Caco-2 (cell line): ENCODE data around the gene TMEM9. TPM values are rescaled to one million over a fixed set of nuclear protein-coding genes. Genes with fewer than 3 reads are reported as not detected.

Experiments
- BruUV-seq: library from RNA; stranded (reverse); fragments of 400-500 nt; replicated peaks from 2 replicates; lab custom pipeline; 2021; lab: Mats Ljungman, UMichigan
- CTCF ChIA-PET: fragments of 300-600 bp; sonication (Branson Sonifier 250); formaldehyde crosslinking; loops from one replicate; lab custom pipeline; 2022; ENCODE audit warnings: antibody characterized with exemption; lab: Charles Lee
- POLR2A ChIA-PET: fragments of 300-600 bp; sonication (Branson Sonifier 250); formaldehyde crosslinking; loops from one replicate; lab custom pipeline; 2022; ENCODE audit warnings: antibody characterized with exemption; lab: Charles Lee
- DNase-seq, 2 experiments: peaks; one replicate each; pipeline versions ENCODE4 v3.0.0 to v3.0.0-alpha.2; 2020 to 2022
- H3K27me3 ChIP-seq: replicated peaks from 2 replicates; pipeline ENCODE4 v1.6.0; 2011; ENCODE audit warnings: low read length; ENCODE audit not compliant: control insufficient read depth, insufficient read depth
- H3K36me3 ChIP-seq: 2 replicates; pipeline ENCODE4 v1.5.1; 2011; ENCODE audit warnings: low read length; ENCODE audit not compliant: control insufficient read depth, insufficient read depth
- H3K4me1 ChIP-seq: fragments of 250-450 bp; sonication (Bioruptor Pico); 2 replicates; pipeline ENCODE4 v1.5.1; 2020; ENCODE audit warnings: mild to moderate bottlenecking
- H3K4me3 ChIP-seq: 2 replicates; pipeline ENCODE4 v1.5.1; 2011; ENCODE audit warnings: low read depth, mild to moderate bottlenecking, control low read depth, low read length
- H3K9me3 ChIP-seq: fragments of 250-450 bp; sonication (Bioruptor Pico); 2 replicates; pipeline ENCODE4 v1.5.1; 2020; ENCODE audit warnings: mild to moderate bottlenecking, moderate library complexity
- H3K27ac Mint-ChIP-seq: one replicate; pipeline ENCODE4 v1.8.0; 2022; ENCODE audit warnings: mixed read lengths; ENCODE audit not compliant: unreplicated experiment
- H3K27me3 Mint-ChIP-seq: one replicate; pipeline ENCODE4 v1.8.0; 2022; ENCODE audit warnings: mixed read lengths; ENCODE audit not compliant: insufficient read depth, unreplicated experiment
- H3K36me3 Mint-ChIP-seq: one replicate; pipeline ENCODE4 v1.8.0; 2022; ENCODE audit warnings: mild to moderate bottlenecking, mixed read lengths; ENCODE audit not compliant: insufficient read depth, unreplicated experiment
- H3K4me1 Mint-ChIP-seq: one replicate; pipeline ENCODE4 v1.8.0; 2022; ENCODE audit warnings: low read depth, mixed read lengths; ENCODE audit not compliant: unreplicated experiment
- H3K4me3 Mint-ChIP-seq: one replicate; pipeline ENCODE4 v1.8.0; 2022; ENCODE audit warnings: mild to moderate bottlenecking, moderate library complexity, mixed read lengths; ENCODE audit not compliant: unreplicated experiment
- H3K9me3 Mint-ChIP-seq: one replicate; pipeline ENCODE4 v1.8.0; 2022; ENCODE audit warnings: mixed read lengths; ENCODE audit not compliant: unreplicated experiment
- CTCF ChIP-seq, 2 experiments: fragments of 200-600 bp in 1 of 2; IDR thresholded peaks; 1 replicate in 1 of 2; 2 replicates in 1 of 2; pipeline versions ENCODE4 v1.5.1 to v1.8.0; 2011 to 2022; ENCODE audit warnings: antibody characterized with exemption in 1 of 2, control low read depth in 1 of 2, inconsistent platforms in 1 of 2, low read depth in 1 of 2, low read length in 1 of 2, mild to moderate bottlenecking in 1 of 2, moderate library complexity in 1 of 2; ENCODE audit not compliant: insufficient read depth in 1 of 2, severe bottlenecking in 1 of 2, unreplicated experiment in 1 of 2
- intact Hi-C: fragments of 100-400 bp; cut with micrococcal nuclease; formaldehyde crosslinking; loops from one replicate; pipeline ENCODE4 v1.10.0; 2022; ENCODE audit not compliant: unreplicated experiment
- total RNA-seq: library from RNA; stranded (reverse); gene quantifications from 2 replicates; pipeline ENCODE4 v1.2.3, GENCODE V29; 2022

Gene TMEM9
- total RNA-seq, 1 experiment from 2014 or later, result 125 TPM

- peaks cover 3% of the 10 kb centered on the region for H3K27me3 Mint-ChIP-seq
- no peak for DNase-seq
- H3K36me3 Mint-ChIP-seq, result no peaks in the 10 kb centered on the region
- ChIA-PET POLR2A (no interaction called here), CTCF (interaction anchor here (0.8 to 1.8 kb wide), 2 partner anchors 32 to 36 kb away, joined by 3 to 6 read pairs; partner anchors contain the start of gene TMEM9)
- H3K9me3 Mint-ChIP-seq, result no peaks in the 10 kb centered on the region
- H3K9me3 ChIP-seq, result no peaks in the 10 kb centered on the region
- intact Hi-C loops, result loop anchor here (1.0 to 2.0 kb wide), 2 partner anchors 36 to 37 kb away; no protein-coding TSS in a partner anchor
- peaks cover 8% of the 10 kb centered on the region for H3K4me1 Mint-ChIP-seq
- H3K4me1 ChIP-seq, result no peaks in the 10 kb centered on the region
- BruUV-seq, result no TSS peak
- TF ChIP-seq CTCF (IDR thresholded peaks at IDR 0.05; ENCODE audit: insufficient read depth in 1 of 2, low read depth in 1 of 2, low read length in 1 of 2, severe bottlenecking in 1 of 2, unreplicated experiment in 1 of 2), result no peak
- H3K4me3 ChIP-seq, result no peak overlapping the region
- H3K36me3 ChIP-seq, result no peaks in the 10 kb centered on the region
- H3K27ac Mint-ChIP-seq, result no peak overlapping the region
- H3K4me3 Mint-ChIP-seq, result no peak overlapping the region
- no peaks in the 10 kb centered on the region; the same call in 1 of the 2 replicates for H3K27me3 ChIP-seq
These were observed 31.4 kb upstream of the TMEM9 start for GRCh38 chr1:201185527-201186128.

- TF ChIP-seq CTCF (IDR thresholded peaks at IDR 0.05; ENCODE audit: insufficient read depth in 1 of 2, low read depth in 1 of 2, low read length in 1 of 2, severe bottlenecking in 1 of 2, unreplicated experiment in 1 of 2), result no peak
- POLR2A ChIA-PET, result no interaction called here
- intact Hi-C loops, result loop anchor here (1.0 to 2.0 kb wide), 2 partner anchors 36 to 38 kb away; no protein-coding TSS in a partner anchor
- Histone ChIP-seq H3K4me1 (no peaks in the 10 kb centered on the region), H3K27me3 (no peaks in the 10 kb centered on the region; the same call in 1 of the 2 replicates), H3K36me3 (no peaks in the 10 kb centered on the region), H3K4me3 (no peak overlapping the region), H3K9me3 (no peaks in the 10 kb centered on the region)
- no peaks in the 10 kb centered on the region for H3K36me3 Mint-ChIP-seq
- H3K4me1 Mint-ChIP-seq, result peaks cover 8% of the 10 kb centered on the region
- H3K4me3 Mint-ChIP-seq, result no peak overlapping the region
- H3K27ac Mint-ChIP-seq, result no peak overlapping the region
- no peaks in the 10 kb centered on the region for H3K9me3 Mint-ChIP-seq
- CTCF ChIA-PET, result interaction anchor here (0.8 to 1.8 kb wide), 2 partner anchors 31 to 36 kb away, joined by 3 to 6 read pairs; partner anchors contain the start of gene TMEM9
- no TSS peak for BruUV-seq
- no peak for DNase-seq
- peaks cover 3% of the 10 kb centered on the region for H3K27me3 Mint-ChIP-seq
These were observed 30.8 kb upstream of the TMEM9 start for GRCh38 chr1:201185123-201185453.

GRCh38 chr1:201184307-201185122 is 30.2 kb upstream of the TMEM9 start:
- POLR2A ChIA-PET, result no interaction called here
- BruUV-seq, result no TSS peak
- H3K4me3 ChIP-seq, result no peak overlapping the region
- H3K27me3 ChIP-seq, result no peaks in the 10 kb centered on the region; the same call in 1 of the 2 replicates
- H3K36me3 ChIP-seq, result no peaks in the 10 kb centered on the region
- H3K9me3 Mint-ChIP-seq, result peaks cover 3% of the 10 kb centered on the region
- no peaks in the 10 kb centered on the region for H3K36me3 Mint-ChIP-seq
- H3K4me3 Mint-ChIP-seq, result no peak overlapping the region
- CTCF ChIA-PET, result interaction anchor here (0.5 to 1.8 kb wide), 3 partner anchors 27 to 98 kb away, joined by 3 to 4 read pairs (median 3); partner anchors contain the start of gene TMEM9
- H3K27me3 Mint-ChIP-seq, result peaks cover 3% of the 10 kb centered on the region
- peaks cover 8% of the 10 kb centered on the region for H3K4me1 Mint-ChIP-seq
- H3K4me1 ChIP-seq, result no peaks in the 10 kb centered on the region
- intact Hi-C loops, result loop anchor here (1.0 to 2.0 kb wide), 2 partner anchors 35 to 38 kb away; no protein-coding TSS in a partner anchor
- TF ChIP-seq CTCF (IDR thresholded peaks at IDR 0.05; ENCODE audit: insufficient read depth in 1 of 2, low read depth in 1 of 2, low read length in 1 of 2, severe bottlenecking in 1 of 2, unreplicated experiment in 1 of 2), result peak; percentile 69 to 86
- no peak overlapping the region for H3K27ac Mint-ChIP-seq
- H3K9me3 ChIP-seq, result no peaks in the 10 kb centered on the region
- DNase-seq, result peak; percentile 68 to 70
